ENCODE results near the gene ASB3.

ASB3 gene

DNA sequence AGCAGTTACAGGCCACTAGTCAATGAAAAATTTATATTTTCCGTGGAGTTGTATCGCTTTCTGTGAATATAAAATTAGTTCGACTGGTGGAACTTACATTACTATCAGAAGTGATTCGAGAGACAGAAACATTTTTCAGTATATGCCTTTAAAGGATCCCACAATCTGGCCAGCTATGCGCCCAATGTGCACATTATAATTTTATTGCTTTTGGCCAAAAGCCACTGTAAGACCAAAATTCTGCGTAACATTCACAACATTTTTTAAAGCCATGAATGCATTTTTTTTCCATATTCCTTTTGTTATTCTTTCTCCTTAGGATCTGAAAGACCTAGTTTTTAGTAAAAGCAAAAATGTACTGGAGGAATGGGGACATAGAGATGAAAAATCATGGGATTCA is 150.2 kb downstream of the ASB3 start:
- no peak for DNase-seq

DNA sequence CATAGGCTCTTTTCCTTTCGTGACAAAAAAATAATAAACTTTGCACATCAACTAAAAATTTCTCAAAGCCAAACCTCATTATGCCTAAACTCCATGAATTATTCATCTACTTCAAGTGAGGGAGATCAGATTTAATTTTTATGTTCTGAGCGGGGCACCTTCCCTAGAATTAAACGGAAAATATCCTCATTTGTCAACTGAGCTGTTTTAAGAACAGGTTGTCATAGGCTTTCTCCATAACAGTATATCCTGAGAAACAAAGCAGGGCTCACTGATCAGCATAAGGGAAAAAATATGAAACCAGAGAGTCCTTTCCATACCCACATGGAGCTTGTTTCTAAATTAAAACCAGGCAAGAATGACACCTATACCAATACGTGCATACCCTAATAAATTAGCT is 150.6 kb downstream of the ASB3 start:
- DNase-seq, result no peak

DNA sequence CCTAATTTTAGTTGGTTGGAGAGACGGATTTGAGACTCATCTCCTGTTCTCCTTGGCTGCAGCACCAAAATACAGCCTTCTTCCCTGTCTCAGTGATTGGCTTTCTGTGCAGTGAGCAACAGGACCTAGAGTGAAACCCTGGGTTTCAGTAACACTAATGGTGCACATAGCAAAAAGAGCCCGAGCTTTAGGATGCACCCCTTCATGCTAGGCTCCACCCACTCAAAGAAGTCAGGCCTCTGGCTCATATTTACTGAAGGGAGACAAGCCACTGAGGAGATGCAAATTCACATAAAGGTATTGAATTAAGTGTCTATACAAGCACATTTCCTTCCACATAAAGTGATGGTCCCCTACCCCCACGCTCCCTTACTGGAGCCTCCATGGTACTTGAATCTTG is 151.1 kb downstream of the ASB3 start:
- DNase-seq, result no peak

DNA sequence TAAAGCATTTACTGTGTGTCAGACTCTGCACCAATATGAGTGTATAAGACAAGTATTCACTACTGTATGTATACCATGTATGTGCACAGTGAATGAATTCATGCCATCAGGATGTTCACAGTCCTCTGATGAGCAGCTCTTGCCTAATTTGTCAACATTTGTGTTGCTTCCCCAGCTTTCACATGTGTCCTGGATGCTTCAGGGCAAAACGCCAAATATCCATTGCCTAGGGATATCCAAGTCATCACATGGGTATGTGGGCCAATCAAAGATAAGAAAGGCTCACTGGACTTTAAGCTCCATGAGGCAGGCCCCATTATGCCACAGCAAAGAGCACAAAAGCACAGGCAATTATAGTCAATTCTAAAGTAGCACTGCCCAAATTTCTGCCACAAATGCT is 153.3 kb downstream of the ASB3 start:
- no peak for DNase-seq

DNA sequence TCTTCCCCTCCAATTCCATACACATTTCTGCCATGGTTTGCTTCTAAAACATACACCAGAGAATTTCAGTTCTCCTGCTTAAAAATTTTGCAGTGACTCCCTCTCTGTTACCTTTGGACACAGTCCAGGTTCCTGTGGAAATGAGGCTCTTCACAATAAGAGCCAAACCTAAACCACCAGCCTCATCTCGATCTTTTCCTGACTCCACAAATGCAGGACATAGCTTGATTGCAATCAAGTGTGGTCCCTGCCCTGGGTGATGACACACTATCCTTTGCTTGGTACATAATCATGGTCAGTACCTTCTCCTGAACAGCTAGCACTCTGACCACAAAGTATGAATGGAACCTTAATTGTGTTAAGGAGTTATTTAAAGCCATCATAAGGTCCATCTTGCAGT is 154.0 kb downstream of the ASB3 start:
- no peak for DNase-seq

DNA sequence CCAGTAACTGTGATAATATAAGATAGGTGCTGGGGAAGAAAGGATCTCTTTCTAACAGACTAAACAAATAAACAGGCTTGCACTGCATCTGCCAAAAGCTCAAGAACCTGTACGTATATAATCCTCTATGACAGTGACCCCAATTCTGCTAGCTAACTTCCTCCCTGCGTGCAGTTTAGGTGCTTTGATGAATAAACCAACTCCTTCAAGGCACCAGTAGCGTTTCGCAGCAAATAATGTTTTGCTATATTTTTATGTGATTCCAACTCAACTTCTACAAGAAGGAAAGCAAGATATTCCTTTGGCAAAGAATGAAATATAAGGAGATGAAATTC is 154.7 kb downstream of the ASB3 start:
- DNase-seq, result no peak

DNA sequence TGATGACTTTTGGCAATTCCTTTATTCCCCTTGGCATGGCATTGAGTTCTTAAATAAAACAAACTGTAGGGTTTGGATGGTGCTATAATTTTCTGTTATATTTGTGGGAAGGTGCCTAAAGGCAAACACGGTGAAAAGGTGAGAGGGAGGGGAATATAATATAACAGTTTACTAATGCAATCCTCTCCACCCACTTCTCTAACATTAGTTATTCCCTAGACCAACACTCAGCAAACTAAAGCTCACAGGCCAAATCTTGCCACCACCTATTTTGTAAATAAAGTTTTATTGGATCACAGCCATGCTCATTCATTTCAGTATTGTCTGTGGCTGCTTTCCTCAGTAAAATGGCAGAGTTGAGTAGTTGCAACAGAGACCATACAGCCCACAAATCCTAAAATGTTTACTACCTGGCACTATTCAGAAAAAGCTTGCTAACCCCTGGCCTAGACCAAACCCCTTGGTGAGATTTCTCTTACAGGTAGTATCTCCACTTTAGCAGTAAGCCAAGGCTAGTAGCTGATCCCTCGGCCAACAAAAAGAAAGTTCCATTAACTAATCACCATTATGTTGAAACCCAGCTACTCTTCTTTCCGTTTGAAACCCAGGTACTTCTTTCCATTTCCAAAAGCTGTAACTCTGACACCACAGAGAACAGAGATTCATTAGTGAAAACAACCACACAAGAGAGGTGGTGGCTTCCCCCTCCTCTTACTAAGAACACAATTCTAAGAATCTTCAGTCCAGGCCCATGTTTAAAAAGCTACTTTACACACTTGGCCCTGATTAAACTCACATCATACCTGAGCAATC is 155.2 kb downstream of the ASB3 start:
- DNase-seq, result no peak

DNA sequence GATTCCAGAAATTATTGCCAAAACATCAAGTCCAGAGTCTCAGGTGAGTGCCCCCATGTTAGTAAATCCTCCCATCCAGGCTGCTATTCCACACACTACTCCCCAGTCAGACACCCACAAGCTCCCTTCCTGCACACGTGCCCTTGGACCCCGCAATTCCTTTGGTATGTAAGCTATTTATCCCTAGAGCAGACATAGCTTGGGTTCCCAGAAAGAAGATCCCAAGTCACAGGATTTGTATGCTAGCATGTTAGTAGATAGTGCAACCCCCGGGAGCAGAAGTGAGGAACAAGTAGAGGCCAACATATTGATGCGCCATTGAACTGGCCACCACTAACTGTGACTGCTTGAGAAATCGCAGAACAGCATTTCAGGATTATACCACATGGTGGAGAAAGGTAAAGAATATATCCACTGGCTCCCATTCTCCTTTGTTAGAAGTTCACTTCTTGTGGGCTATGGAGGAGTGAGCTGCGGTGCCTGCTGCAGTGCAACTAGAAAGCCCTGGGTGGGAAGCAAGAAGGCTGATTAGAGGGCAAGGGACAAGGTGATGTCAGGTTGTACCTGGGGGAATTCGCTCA is 156.6 kb downstream of the ASB3 start:
- DNase-seq, result no peak

DNA sequence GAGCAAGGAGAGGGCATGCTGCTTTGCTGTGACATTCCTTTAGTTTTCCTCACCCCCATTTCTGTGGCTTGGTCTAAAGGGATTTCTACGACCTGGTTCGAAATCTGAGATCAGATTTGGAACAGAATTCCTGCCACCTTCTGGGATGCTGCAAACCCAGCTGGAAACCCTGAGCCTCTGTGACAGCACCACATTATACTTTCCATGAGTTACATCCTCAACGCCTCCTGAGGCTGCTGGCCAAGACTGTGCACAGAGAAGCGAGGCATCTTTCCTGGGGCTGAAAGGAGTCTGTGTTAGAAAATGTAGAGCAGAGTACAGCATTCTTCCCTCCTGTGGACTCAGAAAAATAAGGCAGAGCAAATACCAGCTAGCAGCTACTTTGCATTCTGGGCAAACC is 157.3 kb downstream of the ASB3 start:
- DNase-seq, result no peak

DNA sequence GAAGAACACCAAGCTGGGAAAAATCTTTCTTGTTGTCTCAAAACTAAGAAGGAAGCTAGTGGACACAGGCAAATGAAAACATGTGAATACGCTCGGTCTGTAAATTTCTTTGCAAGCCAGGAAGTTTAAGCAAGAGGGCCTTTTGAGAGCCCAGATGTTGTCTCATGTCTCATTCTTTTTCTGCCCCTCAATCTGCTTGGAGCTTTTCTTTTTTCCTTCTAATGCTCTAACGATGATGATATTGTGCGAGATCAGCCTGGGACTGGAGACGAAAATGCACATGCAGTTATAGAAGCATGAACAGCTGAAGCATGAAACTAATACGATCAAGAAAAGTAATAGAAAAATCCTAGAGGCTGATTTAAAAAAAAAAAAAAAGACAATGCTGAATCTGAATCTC is 157.8 kb downstream of the ASB3 start:
- DNase-seq, result no peak

DNA sequence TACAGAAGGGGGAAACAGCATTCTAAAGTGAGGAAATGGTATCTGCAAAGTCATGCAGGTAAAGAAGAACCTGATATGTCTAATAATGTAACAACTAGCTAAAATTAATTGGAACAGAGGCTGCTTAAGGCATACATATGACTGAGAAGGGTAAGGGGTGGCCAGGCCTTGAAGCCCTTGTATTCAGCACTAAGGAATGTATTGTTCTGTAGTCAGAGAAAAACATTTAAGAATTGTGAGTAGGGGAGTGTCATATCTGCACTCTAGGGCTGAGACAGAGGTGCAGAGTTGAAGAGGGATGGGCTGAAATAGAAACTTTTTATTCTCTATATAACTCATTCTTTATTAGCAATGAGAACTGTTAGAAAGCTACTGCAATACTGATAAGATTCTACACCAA is 164.6 kb downstream of the ASB3 start:
- DNase-seq, result no peak

DNA sequence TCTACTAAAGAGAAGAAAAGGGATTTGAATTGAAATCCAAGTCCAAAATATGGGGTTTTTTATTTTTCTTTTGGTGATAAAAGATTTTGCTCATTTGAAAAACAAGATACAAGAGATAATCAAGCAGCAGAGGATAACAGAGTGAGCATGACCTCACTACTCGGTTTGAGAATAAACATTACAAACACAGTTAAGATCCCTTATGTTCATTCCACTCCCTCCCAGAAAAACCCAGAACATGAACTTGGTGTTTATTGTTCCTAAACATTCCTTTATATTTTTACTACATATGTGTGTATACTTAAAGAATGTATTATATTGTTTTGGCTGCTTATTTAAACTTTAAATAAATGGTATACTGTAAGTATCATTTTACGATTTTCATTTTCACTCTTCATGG is 165.8 kb downstream of the ASB3 start:
- no peak for DNase-seq

Data from activated naive CD4-positive, alpha-beta T cell treated with Interleukin-2 at 50 U/mL for 16 hours (primary cell).